Tibial nerve (tissue), 4 donors: Measurements from ENCODE around the gene HOXA2. TPM values are rescaled to one million over a fixed set of nuclear protein-coding genes. Genes with fewer than 3 reads are reported as not detected.

Experiments
- DNase-seq, 2 donors: peaks; one replicate each; pipeline ENCODE4 v3.0.0-alpha.2; 2019; ENCODE audit warnings: low spot score in 2 of 2
- H3K27ac ChIP-seq, 4 donors: fragments of 200-600 bp; sonication (generic) in 3 of 4; one replicate each; pipeline ENCODE4 v1.5.1; 2017 to 2019; ENCODE audit warnings: mild to moderate bottlenecking in 1 of 4
- H3K27me3 ChIP-seq, 2 donors: fragments of 200-600 bp; sonication (generic) in 1 of 2; one replicate each; pipeline versions ENCODE4 v1.5.1 to v1.6.0; 2017 to 2019
- H3K36me3 ChIP-seq, 3 donors: fragments of 200-600 bp; sonication (generic); one replicate each; pipeline ENCODE4 v1.5.1; 2018 to 2019
- H3K4me1 ChIP-seq, 4 donors: fragments of 200-600 bp; sonication (generic) in 3 of 4; one replicate each; pipeline ENCODE4 v1.5.1; 2017 to 2019
- H3K4me3 ChIP-seq, 4 donors: fragments of 200-600 bp; sonication (generic) in 3 of 4; one replicate each; pipeline ENCODE4 v1.5.1; 2017 to 2019; ENCODE audit warnings: mild to moderate bottlenecking in 1 of 4, moderate library complexity in 1 of 4
- H3K9me3 ChIP-seq, 4 donors: fragments of 200-600 bp; sonication (generic) in 3 of 4; one replicate each; pipeline ENCODE4 v1.5.1; 2017 to 2019
- EP300 ChIP-seq, 2 donors: sonication (generic); formaldehyde crosslinking; IDR thresholded peaks; one replicate each; pipeline ENCODE4 v1.6.1; 2017; ENCODE audit warnings: antibody characterized with exemption in 2 of 2, mild to moderate bottlenecking in 1 of 2
- POLR2A ChIP-seq, 2 donors: fragments of 450-650 bp; IDR thresholded peaks; one replicate each; pipeline ENCODE4 v1.6.1; 2017; ENCODE audit warnings: antibody characterized with exemption in 2 of 2, mild to moderate bottlenecking in 2 of 2, moderate library complexity in 2 of 2
- WGBS, 2 donors: methylation state at CpG; one replicate each; pipeline ENCODE4 v1.1.5; 2018; 5-methylcytosine and 5-hydroxymethylcytosine counted together
- small RNA-seq: library from RNA; depleted of rRNA; stranded (forward); fragments of <200 nt; gene quantifications from one replicate; pipeline ENCODE3, GENCODE V24; 2016
- total RNA-seq, 4 donors: library from RNA; depleted of rRNA; stranded (reverse); fragments of >200 nt; gene quantifications; one replicate each; pipeline ENCODE4 v1.1.0, GENCODE V29; 2016
- TF ChIP-seq, protein P1 (sequence below), 5 experiments: fragments of 200-600 bp in 3 of 5; fragments of 450-650 bp in 2 of 5; sonication (generic) in 3 of 5; IDR thresholded peaks; one replicate each; pipeline ENCODE4 v1.5.1; 2016 to 2019; ENCODE audit warnings: antibody characterized with exemption in 5 of 5, mild to moderate bottlenecking in 3 of 5, moderate library complexity in 2 of 5

The HOXA2 gene
- total RNA-seq, 4 donors from 2014 or later = 2.5 to 5.9 (median 5.2) TPM

DNA sequence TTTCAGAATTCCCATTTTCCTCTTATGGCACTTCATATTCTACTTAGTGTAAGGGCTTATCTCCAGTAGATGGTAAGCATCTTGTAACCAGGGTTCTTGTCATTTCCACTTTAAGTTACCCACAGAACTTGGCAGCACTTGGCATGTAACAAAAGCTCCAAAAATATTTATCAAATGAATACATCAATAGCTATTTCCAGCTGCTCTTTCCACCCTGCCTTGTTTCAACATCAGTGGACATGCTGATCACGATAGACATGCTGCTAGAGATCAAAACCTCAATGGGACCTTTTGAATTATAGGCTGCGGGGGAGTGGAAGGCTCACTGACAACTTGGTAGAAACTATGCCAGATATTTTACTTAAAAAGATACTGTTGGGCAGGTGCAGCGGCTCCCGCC, 39.5 kb downstream of the HOXA2 start:
- WGBS, 2 donors = 82 to 84% methylated on average over 4 of the region's 4 CpGs
- no peaks in the 10 kb centered on the region for H3K36me3 ChIP-seq
- no peak overlapping the region for H3K27ac ChIP-seq
- no peaks in the 10 kb centered on the region for H3K27me3 ChIP-seq
- peaks cover 0 to 11% (median 2%) of the 10 kb centered on the region in 4 donors for H3K4me1 ChIP-seq
- no peak overlapping the region for H3K4me3 ChIP-seq
- DNase-seq = no peak
- H3K9me3 ChIP-seq = no peaks in the 10 kb centered on the region
- TF ChIP-seq, protein P1, sequence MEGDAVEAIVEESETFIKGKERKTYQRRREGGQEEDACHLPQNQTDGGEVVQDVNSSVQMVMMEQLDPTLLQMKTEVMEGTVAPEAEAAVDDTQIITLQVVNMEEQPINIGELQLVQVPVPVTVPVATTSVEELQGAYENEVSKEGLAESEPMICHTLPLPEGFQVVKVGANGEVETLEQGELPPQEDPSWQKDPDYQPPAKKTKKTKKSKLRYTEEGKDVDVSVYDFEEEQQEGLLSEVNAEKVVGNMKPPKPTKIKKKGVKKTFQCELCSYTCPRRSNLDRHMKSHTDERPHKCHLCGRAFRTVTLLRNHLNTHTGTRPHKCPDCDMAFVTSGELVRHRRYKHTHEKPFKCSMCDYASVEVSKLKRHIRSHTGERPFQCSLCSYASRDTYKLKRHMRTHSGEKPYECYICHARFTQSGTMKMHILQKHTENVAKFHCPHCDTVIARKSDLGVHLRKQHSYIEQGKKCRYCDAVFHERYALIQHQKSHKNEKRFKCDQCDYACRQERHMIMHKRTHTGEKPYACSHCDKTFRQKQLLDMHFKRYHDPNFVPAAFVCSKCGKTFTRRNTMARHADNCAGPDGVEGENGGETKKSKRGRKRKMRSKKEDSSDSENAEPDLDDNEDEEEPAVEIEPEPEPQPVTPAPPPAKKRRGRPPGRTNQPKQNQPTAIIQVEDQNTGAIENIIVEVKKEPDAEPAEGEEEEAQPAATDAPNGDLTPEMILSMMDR (IDR thresholded peaks at IDR 0.05) = no peak
- no peak for TF ChIP-seq POLR2A (IDR thresholded peaks at IDR 0.05)
- no peak for TF ChIP-seq EP300 (IDR thresholded peaks at IDR 0.05)

DNA sequence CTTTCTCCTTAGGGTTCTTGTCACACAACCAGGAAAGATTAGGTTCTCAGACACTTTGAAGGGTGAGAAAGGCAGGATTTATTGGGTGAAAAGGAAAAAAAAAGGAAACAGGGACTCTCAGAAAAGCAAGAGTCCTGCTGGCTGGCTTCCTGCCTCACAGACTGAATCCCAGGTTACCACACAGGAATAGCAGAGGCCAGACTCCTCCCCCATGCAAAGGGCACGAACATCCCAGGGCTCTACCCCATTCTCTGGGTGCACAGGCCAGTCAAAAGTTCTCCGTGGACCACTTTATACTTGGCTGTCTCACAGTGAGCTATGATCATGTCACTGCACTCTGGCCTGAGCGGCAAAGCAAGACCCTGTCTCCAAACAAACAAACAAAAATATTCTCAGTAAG, 49.3 kb downstream of the HOXA2 start:
- TF ChIP-seq POLR2A (IDR thresholded peaks at IDR 0.05) (no peak), EP300 (IDR thresholded peaks at IDR 0.05) (no peak)
- TF ChIP-seq, protein P1 (IDR thresholded peaks at IDR 0.05) = no peak
- DNase-seq = no peak
- no peak overlapping the region for H3K4me3 ChIP-seq
- no peaks in the 10 kb centered on the region for H3K4me1 ChIP-seq
- H3K27ac ChIP-seq = no peak overlapping the region
- H3K27me3 ChIP-seq = no peaks in the 10 kb centered on the region
- no peaks in the 10 kb centered on the region for H3K36me3 ChIP-seq
- H3K9me3 ChIP-seq = no peaks in the 10 kb centered on the region
- WGBS, 2 donors = 34 to 53% methylated on average over 3 of the region's 3 CpGs

DNA sequence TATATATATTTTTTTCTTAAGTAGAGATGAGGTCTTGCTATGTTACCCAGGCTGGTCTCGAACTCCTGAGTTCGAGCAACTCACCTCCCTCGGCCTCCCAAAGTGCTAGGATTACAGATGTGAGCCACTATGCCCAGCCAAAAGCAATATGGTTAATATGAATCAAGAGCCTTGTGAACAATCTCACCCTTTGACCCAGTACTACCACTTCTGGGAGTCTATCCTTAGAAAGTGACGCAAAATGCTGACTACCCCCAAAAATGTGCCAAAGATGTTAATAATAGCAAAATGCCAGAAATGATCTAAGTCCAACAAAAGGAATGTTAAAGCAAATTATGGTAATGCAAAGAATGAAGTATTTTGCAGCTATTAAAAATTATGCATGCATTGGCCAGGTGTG, 51.0 kb downstream of the HOXA2 start:
- no peaks in the 10 kb centered on the region for H3K36me3 ChIP-seq
- no peaks in the 10 kb centered on the region for H3K9me3 ChIP-seq
- H3K27me3 ChIP-seq = no peaks in the 10 kb centered on the region
- no peak for DNase-seq
- TF ChIP-seq EP300 (IDR thresholded peaks at IDR 0.05) = no peak
- TF ChIP-seq, protein P1 (IDR thresholded peaks at IDR 0.05) = no peak
- TF ChIP-seq POLR2A (IDR thresholded peaks at IDR 0.05) = no peak
- H3K4me1 ChIP-seq = no peaks in the 10 kb centered on the region
- no peak overlapping the region for H3K4me3 ChIP-seq
- WGBS, 2 donors = 60 to 69% methylated on average over 4 of the region's 4 CpGs
- H3K27ac ChIP-seq = no peak overlapping the region

Small RNA genes lying within 50 kb of the gene (small RNA-seq; reads per million reads assigned to genes)
- gene AC004080.5 (not detected), gene RF01977 (not detected)

Other genes starting within 250 kb of the HOXA2 start
- gene SKAP2, start 238.1 kb downstream of the HOXA2 start, total RNA-seq = 10 to 100 TPM; 14.1 to 33.7 (median 27.6) TPM
- gene HOXA1, start 6.7 kb downstream of the HOXA2 start, total RNA-seq = 1 to 10 TPM in 2 of 4 donors, under 1 TPM in 2; 0.44 to 2.1 (median 1.2) TPM
- gene HOXA4, start 28.1 kb upstream of the HOXA2 start, total RNA-seq = 1 to 10 TPM; 4.4 to 6.3 (median 4.7) TPM
- 10 to 100 TPM; 12.0 to 25.9 (median 16.6) TPM for gene HOXA5, start 41.0 kb upstream of the HOXA2 start, total RNA-seq
- gene HOXA6, start 45.1 kb upstream of the HOXA2 start, total RNA-seq = 10 to 100 TPM; 11.1 to 30.9 (median 18.7) TPM
- 10 to 100 TPM in 1 of 4 donors, 1 to 10 TPM in 3; 7.0 to 18.8 (median 8.7) TPM for gene HOXA3, start 49.9 kb upstream of the HOXA2 start, total RNA-seq
- gene HOXA7, start 54.0 kb upstream of the HOXA2 start, total RNA-seq = 10 to 100 TPM in 2 of 4 donors, 1 to 10 TPM in 2; 8.7 to 16.9 (median 11.3) TPM
- 10 to 100 TPM; 10.5 to 13.8 (median 12.7) TPM for gene HOXA9, start 62.9 kb upstream of the HOXA2 start, total RNA-seq
- 10 to 100 TPM; 19.0 to 34.1 (median 24.9) TPM for gene HOXA10, start 71.6 kb upstream of the HOXA2 start, total RNA-seq
- 10 to 100 TPM in 2 of 4 donors, 1 to 10 TPM in 2; 5.0 to 13.2 (median 9.5) TPM for gene HOXA11, start 82.5 kb upstream of the HOXA2 start, total RNA-seq
- gene HOXA13, start 97.4 kb upstream of the HOXA2 start, total RNA-seq = 1 to 10 TPM in 1 of 4 donors, under 1 TPM in 3; 0.63 to 1.5 (median 0.72) TPM
- not detected for gene EVX1, start 140.1 kb upstream of the HOXA2 start, total RNA-seq